Breast epithelium (tissue), 4 donors: ENCODE results near the gene ASB6. TPM values are rescaled to one million over a fixed set of nuclear protein-coding genes. Genes with fewer than 3 reads are reported as not detected.

ENCODE experiments used
- DNase-seq, 2 donors: peaks; one replicate each; pipeline ENCODE4 v3.0.0-alpha.2; 2019; ENCODE audit warnings: low spot score in 2 of 2
- H3K27ac ChIP-seq, 2 donors: fragments of 200-600 bp; sonication (generic) in 1 of 2; one replicate each; pipeline ENCODE4 v1.5.1; 2016 to 2019; ENCODE audit warnings: mild to moderate bottlenecking in 1 of 2
- H3K27me3 ChIP-seq, 2 donors: fragments of 200-600 bp; sonication (generic) in 1 of 2; one replicate each; pipeline versions ENCODE4 v1.5.1 to v1.6.0; 2017 to 2019; ENCODE audit warnings: control low read depth in 1 of 2, mild to moderate bottlenecking in 1 of 2
- H3K36me3 ChIP-seq: fragments of 200-600 bp; one replicate; pipeline ENCODE4 v1.5.1; 2019
- H3K4me1 ChIP-seq, 2 donors: fragments of 200-600 bp; sonication (generic); one replicate each; pipeline ENCODE4 v1.5.1; 2016 to 2019; ENCODE audit warnings: control low read depth in 1 of 2
- H3K4me3 ChIP-seq, 3 donors: fragments of 200-600 bp; sonication (generic); 1 replicate in 2 of 3; 2 replicates in 1 of 3; pipeline ENCODE4 v1.5.1; 2016 to 2019; ENCODE audit warnings: mild to moderate bottlenecking in 3 of 3, moderate library complexity in 2 of 3
- H3K9me3 ChIP-seq, 2 donors: fragments of 200-600 bp; sonication (generic) in 1 of 2; one replicate each; pipeline ENCODE4 v1.5.1; 2016 to 2019; ENCODE audit warnings: control low read depth in 1 of 2
- POLR2A ChIP-seq: fragments of 450-650 bp; IDR thresholded peaks from one replicate; pipeline ENCODE4 v1.6.1; 2016; ENCODE audit warnings: antibody characterized with exemption, mild to moderate bottlenecking, moderate library complexity
- POLR2AphosphoS5 ChIP-seq, 3 donors: sonication (generic); formaldehyde crosslinking; IDR thresholded peaks; one replicate each; pipeline ENCODE4 v1.6.1; 2017; ENCODE audit warnings: antibody characterized with exemption in 3 of 3
- intact Hi-C: fragments of 100-400 bp; cut with DNase I; formaldehyde crosslinking; loops from one replicate; pipeline ENCODE4 v1.15.1; 2023; ENCODE audit warnings: low total_unique reads
- total RNA-seq, 3 donors: library from RNA; depleted of rRNA; stranded (reverse); fragments of >200 nt; gene quantifications; one replicate each; pipeline ENCODE4 v1.1.0, GENCODE V29; 2016
- TF ChIP-seq, protein P1 (sequence below), 3 donors: fragments of 450-650 bp; IDR thresholded peaks; one replicate each; pipeline ENCODE4 v1.5.1; 2016 to 2017; ENCODE audit warnings: antibody characterized with exemption in 3 of 3, mild to moderate bottlenecking in 3 of 3, moderate library complexity in 3 of 3

Gene ASB6
- total RNA-seq, 3 donors from 2014 or later = 11.2 to 24.4 (median 21.6) TPM

DNA sequence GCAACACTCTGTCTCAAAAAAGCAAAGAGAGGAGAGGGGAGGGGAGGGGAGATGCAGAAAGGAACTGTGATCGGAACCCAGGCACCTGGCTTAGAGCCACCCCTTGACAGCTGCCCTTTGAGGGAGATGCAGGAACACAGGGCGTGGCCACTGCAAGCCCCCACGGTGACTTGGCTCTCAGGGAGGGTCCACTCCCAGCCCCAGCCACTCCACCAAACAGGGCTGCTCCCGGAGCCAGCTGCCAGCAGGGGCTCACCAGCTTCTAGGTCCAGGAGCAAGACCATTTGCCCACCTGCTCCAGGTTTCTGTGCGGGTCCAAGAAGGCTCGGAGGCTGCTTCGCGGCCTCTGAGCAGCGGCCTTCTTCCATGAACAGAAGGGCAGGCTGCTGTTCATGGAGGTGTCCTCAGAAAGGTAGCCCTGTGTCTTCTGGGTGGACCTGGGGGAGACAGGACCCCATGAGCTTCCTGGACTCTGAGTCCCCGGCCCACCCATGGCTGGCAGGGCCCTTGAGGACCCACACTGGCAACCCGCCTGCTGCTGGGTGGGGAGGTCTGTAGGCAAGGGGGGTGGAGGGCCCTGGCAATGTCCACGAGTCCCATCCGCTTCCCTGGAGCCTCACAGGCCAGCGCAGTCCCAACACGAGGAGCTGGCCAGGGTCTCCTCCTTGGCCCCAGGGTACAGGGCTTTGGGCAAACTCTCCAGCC lies 29.0 kb downstream of the ASB6 start:
- peaks cover 9 to 12% of the 10 kb centered on the region in 2 donors for H3K4me1 ChIP-seq
- DNase-seq = no peak
- no peak overlapping the region for H3K4me3 ChIP-seq
- no peaks in the 10 kb centered on the region for H3K27me3 ChIP-seq
- H3K36me3 ChIP-seq = no peaks in the 10 kb centered on the region
- no peaks in the 10 kb centered on the region for H3K9me3 ChIP-seq
- TF ChIP-seq, protein P1, sequence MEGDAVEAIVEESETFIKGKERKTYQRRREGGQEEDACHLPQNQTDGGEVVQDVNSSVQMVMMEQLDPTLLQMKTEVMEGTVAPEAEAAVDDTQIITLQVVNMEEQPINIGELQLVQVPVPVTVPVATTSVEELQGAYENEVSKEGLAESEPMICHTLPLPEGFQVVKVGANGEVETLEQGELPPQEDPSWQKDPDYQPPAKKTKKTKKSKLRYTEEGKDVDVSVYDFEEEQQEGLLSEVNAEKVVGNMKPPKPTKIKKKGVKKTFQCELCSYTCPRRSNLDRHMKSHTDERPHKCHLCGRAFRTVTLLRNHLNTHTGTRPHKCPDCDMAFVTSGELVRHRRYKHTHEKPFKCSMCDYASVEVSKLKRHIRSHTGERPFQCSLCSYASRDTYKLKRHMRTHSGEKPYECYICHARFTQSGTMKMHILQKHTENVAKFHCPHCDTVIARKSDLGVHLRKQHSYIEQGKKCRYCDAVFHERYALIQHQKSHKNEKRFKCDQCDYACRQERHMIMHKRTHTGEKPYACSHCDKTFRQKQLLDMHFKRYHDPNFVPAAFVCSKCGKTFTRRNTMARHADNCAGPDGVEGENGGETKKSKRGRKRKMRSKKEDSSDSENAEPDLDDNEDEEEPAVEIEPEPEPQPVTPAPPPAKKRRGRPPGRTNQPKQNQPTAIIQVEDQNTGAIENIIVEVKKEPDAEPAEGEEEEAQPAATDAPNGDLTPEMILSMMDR (IDR thresholded peaks at IDR 0.05) = no peak
- TF ChIP-seq POLR2A (no peak), POLR2AphosphoS5 (IDR thresholded peaks at IDR 0.05) (no peak)
- intact Hi-C loops = no loop called here
- H3K27ac ChIP-seq = peak overlapping the region; percentile 40 to 48

DNA sequence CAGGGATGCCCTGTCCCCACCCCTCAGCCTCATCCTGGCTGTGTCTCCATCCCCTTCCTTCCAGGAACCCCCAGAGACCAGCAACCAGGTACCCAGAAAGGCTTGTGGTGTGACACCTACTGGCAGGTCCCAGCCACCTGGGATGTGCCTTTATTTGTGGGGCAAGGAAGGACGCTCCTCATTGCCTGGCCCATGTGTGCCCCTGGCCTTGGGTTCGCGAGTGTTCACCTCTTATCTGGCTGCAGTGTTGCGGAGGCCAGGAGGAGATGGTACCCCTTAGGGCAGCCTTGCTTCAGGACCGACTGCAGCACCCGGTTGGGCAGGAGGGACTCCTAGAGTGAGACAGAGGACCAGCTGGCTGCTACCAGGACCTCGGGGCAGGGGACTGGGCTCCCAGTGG lies 29.8 kb downstream of the ASB6 start:
- DNase-seq = no peak
- Histone ChIP-seq H3K4me3 (no peak overlapping the region), H3K4me1 (peaks cover 12 to 17% of the 10 kb centered on the region in 2 donors), H3K27ac (peak overlapping the region in 1 of 2 donors; percentile 14), H3K36me3 (no peaks in the 10 kb centered on the region), H3K9me3 (no peaks in the 10 kb centered on the region), H3K27me3 (no peaks in the 10 kb centered on the region)
- TF ChIP-seq, protein P1 (IDR thresholded peaks at IDR 0.05) = peak in 1 of 3 donors; percentile 7
- no peak for TF ChIP-seq POLR2A
- intact Hi-C loops = no loop called here

- peak overlapping the region in 2 of 3 donors; percentile 71 to 73 for H3K4me3 ChIP-seq
- H3K27ac ChIP-seq = peak overlapping the region; percentile 91 to 94
- intact Hi-C loops = loop anchor here (2.0 kb wide), 1 partner anchor 473 kb away; no protein-coding TSS in a partner anchor
- peaks cover 12 to 18% of the 10 kb centered on the region in 2 donors for H3K4me1 ChIP-seq
- TF ChIP-seq, protein P1 (IDR thresholded peaks at IDR 0.05) = peak in 1 of 3 donors; percentile 6
- TF ChIP-seq POLR2AphosphoS5 (IDR thresholded peaks at IDR 0.05) (no peak), POLR2A (no peak)
- H3K9me3 ChIP-seq = no peaks in the 10 kb centered on the region
- no peaks in the 10 kb centered on the region for H3K36me3 ChIP-seq
- H3K27me3 ChIP-seq = no peaks in the 10 kb centered on the region
- DNase-seq = no peak
These were observed 30.6 kb downstream of the ASB6 start for GRCh38 chr9:129611307-129611800.

- Histone ChIP-seq H3K4me3 (peak overlapping the region; percentile 58 to 73 (median 71)), H3K27ac (peak overlapping the region; percentile 91 to 94), H3K9me3 (no peaks in the 10 kb centered on the region), H3K4me1 (peaks cover 12 to 18% of the 10 kb centered on the region in 2 donors), H3K36me3 (no peaks in the 10 kb centered on the region), H3K27me3 (no peaks in the 10 kb centered on the region)
- no peak for TF ChIP-seq POLR2A
- peak in 2 of 3 donors; percentile 17 to 23 for TF ChIP-seq POLR2AphosphoS5 (IDR thresholded peaks at IDR 0.05)
- TF ChIP-seq, protein P1 (IDR thresholded peaks at IDR 0.05) = peak; percentile 79 to 99 (median 92)
- peak; percentile 67 to 85 for DNase-seq
- intact Hi-C loops = loop anchor here (2.0 kb wide), 1 partner anchor 472 kb away; no protein-coding TSS in a partner anchor
These were observed 31.3 kb downstream of the ASB6 start for GRCh38 chr9:129610473-129611306.

- H3K4me1 ChIP-seq = peaks cover 12 to 18% of the 10 kb centered on the region in 2 donors
- no peaks in the 10 kb centered on the region for H3K9me3 ChIP-seq
- no peak for DNase-seq
- intact Hi-C loops = loop anchor here (2.0 kb wide), 1 partner anchor 471 kb away; no protein-coding TSS in a partner anchor
- H3K27me3 ChIP-seq = no peaks in the 10 kb centered on the region
- no peak for TF ChIP-seq POLR2A
- TF ChIP-seq, protein P1 (IDR thresholded peaks at IDR 0.05) = no peak
- no peak for TF ChIP-seq POLR2AphosphoS5 (IDR thresholded peaks at IDR 0.05)
- H3K4me3 ChIP-seq = peak overlapping the region; percentile 58 to 73 (median 71)
- peak overlapping the region; percentile 91 to 94 for H3K27ac ChIP-seq
- H3K36me3 ChIP-seq = no peaks in the 10 kb centered on the region
These were observed 31.8 kb downstream of the ASB6 start for GRCh38 chr9:129610213-129610472.
